Measurements from ENCODE around the gene SH3RF2.
"Not testable (repeated sequence)": the region's sequence is repeated elsewhere in the genome, so short reads cannot be mapped to it uniquely, and the experiment has no call there.

SH3RF2 gene

DNA sequence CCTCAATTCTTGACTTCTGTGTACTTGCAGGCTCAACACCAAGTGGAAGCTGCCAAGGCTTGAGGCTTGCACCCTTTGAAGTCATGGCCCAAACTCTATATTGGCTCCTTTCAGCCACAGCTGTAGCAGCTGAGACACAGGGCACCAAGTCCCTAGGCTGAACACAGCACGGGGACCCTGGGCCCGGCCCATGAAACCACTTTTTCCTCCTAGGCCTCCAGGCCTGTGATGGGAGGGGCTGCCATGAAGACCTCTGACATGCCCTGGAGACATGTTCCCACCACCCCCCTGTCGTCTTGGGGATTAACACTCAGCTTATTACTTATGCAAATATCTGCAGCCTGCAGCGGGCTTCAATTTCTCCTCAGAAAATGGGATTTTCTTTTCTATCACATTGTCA is 57.2 kb downstream of the SH3RF2 start:
- not testable (repeated sequence) for H3K27ac Mint-ChIP-seq, H3K4me1 Mint-ChIP-seq, H3K4me3 Mint-ChIP-seq, H3K36me3 Mint-ChIP-seq, H3K9me3 Mint-ChIP-seq, ATAC-seq, H3K27me3 Mint-ChIP-seq

DNA sequence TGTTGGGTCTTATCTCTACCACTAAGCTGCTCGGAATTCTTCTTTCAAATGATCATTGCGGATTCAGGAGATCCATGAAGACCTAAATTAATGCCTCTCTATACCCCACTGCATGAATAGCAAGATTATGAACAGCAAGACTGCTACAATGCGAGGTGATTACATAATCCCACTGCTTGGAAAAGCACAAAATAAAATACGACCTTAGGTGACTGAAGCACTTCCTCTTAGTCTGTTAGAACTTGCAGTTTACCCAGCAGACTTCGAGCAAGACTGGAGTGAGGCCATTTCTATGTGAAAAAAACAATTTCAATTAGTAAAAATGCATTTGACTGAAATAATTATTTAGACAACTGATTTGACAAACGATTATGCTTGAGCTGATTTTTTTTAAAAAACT is 59.8 kb downstream of the SH3RF2 start:
- H3K27me3 Mint-ChIP-seq, result peaks cover 8% of the 10 kb centered on the region
- H3K4me1 Mint-ChIP-seq, result no peaks in the 10 kb centered on the region
- no peak for ATAC-seq
- peaks cover 7% of the 10 kb centered on the region for H3K9me3 Mint-ChIP-seq
- H3K36me3 Mint-ChIP-seq, result no peaks in the 10 kb centered on the region
- H3K27ac Mint-ChIP-seq, result no peak overlapping the region
- no peak overlapping the region for H3K4me3 Mint-ChIP-seq

DNA sequence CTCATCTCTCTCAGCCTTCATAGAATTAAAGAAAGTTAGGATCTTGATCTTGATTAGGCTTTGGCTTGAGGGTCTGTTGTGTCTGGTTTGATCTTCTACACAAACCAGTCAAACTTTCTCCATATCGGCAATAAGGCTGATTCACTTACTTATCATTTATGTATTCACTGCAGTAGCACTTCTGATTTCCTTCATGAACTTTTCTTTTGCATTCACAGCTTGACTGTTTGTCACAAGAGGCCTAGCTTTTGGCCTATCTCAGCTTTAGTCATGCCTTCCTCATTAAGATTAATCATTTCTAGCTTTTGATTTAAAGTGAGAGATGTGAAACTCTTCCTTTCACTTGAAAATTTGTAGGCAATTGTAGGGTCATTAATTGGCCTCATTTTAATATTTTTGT is 62.8 kb downstream of the SH3RF2 start:
- H3K4me3 Mint-ChIP-seq, result no peak overlapping the region
- no peaks in the 10 kb centered on the region for H3K36me3 Mint-ChIP-seq
- H3K4me1 Mint-ChIP-seq, result no peaks in the 10 kb centered on the region
- no peak for ATAC-seq
- peaks cover 20% of the 10 kb centered on the region for H3K27me3 Mint-ChIP-seq
- peaks cover 2% of the 10 kb centered on the region for H3K9me3 Mint-ChIP-seq
- no peak overlapping the region for H3K27ac Mint-ChIP-seq

DNA sequence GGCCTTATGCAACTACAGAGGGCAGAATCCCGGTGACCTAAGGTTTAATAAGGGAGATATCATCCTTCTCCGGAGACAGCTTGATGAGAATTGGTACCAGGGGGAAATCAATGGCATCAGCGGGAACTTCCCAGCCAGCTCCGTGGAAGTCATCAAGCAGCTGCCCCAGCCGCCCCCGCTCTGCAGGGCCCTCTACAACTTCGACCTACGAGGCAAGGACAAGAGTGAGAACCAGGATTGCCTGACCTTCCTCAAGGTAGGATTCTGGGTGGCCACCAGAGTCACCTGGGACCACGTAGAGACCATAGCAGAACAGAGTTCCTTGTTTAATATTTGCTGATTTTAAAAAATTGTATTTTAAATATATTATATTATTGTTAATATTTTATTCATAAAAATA is 63.7 kb downstream of the SH3RF2 start:
- H3K9me3 Mint-ChIP-seq, result no peaks in the 10 kb centered on the region

DNA sequence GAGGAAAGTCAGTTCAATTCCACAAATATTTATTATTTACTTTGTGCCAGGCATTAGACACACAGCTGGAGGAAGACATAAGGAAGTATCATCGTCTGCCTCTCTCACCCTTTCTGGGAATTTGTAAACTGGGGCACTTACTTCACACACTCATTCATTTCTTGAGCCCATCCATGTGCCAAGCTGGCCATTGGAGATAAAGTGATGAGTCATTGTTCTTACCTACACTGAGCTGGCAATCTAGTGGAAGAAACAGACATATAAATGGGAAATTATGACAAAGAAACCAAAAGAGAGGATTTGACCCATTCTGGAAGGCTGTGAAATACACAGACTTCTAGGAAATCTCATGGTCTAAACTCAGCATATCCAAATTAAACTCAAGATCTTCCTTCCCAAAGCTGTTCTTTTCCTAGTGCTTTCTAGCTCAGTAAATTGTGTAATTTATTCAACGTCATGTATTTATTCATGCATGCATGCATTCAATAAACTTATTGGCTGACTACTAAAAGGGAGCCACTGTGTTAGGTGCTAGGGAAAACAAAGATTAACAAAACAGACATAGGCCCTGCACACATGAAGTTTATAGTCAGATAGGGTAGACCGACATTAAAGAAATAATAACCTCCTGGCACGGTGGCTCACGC is 65.3 kb downstream of the SH3RF2 start:
- peaks cover 20% of the 10 kb centered on the region for H3K27me3 Mint-ChIP-seq
- no peak overlapping the region for H3K27ac Mint-ChIP-seq
- H3K36me3 Mint-ChIP-seq, result no peaks in the 10 kb centered on the region
- H3K9me3 Mint-ChIP-seq, result no peaks in the 10 kb centered on the region
- H3K4me3 Mint-ChIP-seq, result no peak overlapping the region
- ATAC-seq, result no peak
- no peaks in the 10 kb centered on the region for H3K4me1 Mint-ChIP-seq

More for the DNA sequence above, 63.7 kb downstream of the SH3RF2 start:
- Mint-ChIP-seq H3K27ac (no peak overlapping the region), H3K4me1 (no peaks in the 10 kb centered on the region), H3K27me3 (peaks cover 20% of the 10 kb centered on the region), H3K4me3 (no peak overlapping the region), H3K36me3 (no peaks in the 10 kb centered on the region)
- ATAC-seq, result no peak

DNA sequence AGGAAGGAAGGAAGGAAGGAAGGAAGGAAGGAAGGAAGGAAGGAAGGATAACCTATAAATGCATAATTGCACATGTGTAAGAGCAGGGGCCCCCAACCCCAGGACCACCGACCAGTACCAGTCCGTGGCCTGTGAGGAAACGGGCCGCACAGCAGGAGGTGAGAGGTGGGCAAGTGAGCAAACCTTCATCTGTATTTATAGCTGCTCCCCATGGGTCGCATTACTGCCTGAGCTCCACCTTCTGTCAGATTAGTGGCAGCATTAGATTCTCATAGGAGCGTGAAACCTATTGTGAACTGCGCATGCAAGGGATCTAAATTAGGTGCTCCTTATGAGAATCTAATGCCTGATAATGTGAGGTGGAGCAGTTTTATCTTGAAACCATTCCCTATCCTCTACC is 66.1 kb downstream of the SH3RF2 start:
- Mint-ChIP-seq H3K27me3 (peaks cover 20% of the 10 kb centered on the region), H3K4me3 (no peak overlapping the region), H3K4me1 (no peaks in the 10 kb centered on the region), H3K36me3 (no peaks in the 10 kb centered on the region), H3K9me3 (no peaks in the 10 kb centered on the region), H3K27ac (no peak overlapping the region)
- ATAC-seq, result no peak

DNA sequence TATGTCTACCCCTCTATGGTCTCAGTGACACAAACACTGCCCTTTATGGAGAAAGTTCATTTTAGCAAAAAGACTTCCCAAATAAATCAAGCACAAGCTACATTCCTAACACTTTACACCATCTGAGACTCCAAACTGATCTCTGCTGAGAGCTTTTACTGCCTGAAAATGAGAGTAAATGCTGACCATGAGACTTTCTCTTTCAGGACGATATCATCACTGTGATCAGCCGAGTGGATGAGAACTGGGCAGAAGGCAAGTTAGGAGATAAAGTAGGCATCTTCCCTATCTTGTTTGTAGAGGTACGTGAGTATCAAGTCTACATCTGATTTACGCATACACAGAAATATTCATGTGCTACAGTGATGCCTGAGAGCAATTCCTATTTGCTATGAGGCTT is 67.5 kb downstream of the SH3RF2 start:
- Mint-ChIP-seq H3K27me3 (peaks cover 20% of the 10 kb centered on the region), H3K36me3 (no peaks in the 10 kb centered on the region), H3K4me1 (no peaks in the 10 kb centered on the region), H3K9me3 (no peaks in the 10 kb centered on the region), H3K27ac (no peak overlapping the region), H3K4me3 (no peak overlapping the region)
- no peak for ATAC-seq

DNA sequence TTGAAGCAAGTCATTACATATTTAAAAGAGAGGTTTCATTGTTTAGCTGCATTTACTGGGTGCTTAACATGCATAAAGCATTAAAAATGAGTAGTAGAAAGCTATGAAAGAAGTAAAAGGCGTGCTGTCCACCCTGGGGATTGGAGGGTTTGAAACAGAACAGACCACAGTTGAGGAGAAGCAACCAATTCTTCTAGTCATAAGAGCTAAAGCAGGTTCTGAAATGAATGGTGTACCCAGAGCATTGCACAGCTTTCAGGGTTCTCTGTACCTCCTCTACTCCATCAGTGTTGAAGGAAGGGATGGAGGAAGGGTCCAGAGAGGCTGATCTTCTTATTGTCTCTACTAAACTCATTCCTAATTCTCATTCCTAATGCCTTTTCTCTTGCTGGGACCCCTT is 68.9 kb downstream of the SH3RF2 start:
- Mint-ChIP-seq H3K4me1 (no peaks in the 10 kb centered on the region), H3K4me3 (no peak overlapping the region), H3K36me3 (no peaks in the 10 kb centered on the region), H3K9me3 (no peaks in the 10 kb centered on the region), H3K27me3 (peaks cover 12% of the 10 kb centered on the region), H3K27ac (no peak overlapping the region)
- no peak for ATAC-seq

DNA sequence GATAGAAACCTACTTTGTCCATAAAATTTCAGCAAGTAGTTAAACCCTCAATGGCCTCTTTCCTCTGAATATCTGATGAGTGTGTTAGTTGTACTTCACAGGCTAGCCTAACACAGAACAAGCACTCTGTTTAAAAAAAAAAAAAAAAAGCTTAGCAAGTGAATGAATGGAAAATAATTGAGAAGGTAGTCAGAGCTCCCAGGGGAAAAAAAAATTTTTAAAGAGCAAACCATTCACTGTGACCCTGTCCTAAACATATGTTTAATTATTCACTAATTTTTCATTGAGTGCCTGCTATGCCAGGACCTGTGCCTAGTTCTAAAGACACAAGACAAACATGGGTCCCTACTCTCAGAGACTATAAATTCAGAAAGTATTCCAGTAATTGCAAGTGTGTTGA is 69.3 kb downstream of the SH3RF2 start:
- Mint-ChIP-seq H3K27me3 (peaks cover 12% of the 10 kb centered on the region), H3K4me1 (no peaks in the 10 kb centered on the region), H3K36me3 (no peaks in the 10 kb centered on the region), H3K9me3 (no peaks in the 10 kb centered on the region), H3K4me3 (no peak overlapping the region), H3K27ac (no peak overlapping the region)
- no peak for ATAC-seq

DNA sequence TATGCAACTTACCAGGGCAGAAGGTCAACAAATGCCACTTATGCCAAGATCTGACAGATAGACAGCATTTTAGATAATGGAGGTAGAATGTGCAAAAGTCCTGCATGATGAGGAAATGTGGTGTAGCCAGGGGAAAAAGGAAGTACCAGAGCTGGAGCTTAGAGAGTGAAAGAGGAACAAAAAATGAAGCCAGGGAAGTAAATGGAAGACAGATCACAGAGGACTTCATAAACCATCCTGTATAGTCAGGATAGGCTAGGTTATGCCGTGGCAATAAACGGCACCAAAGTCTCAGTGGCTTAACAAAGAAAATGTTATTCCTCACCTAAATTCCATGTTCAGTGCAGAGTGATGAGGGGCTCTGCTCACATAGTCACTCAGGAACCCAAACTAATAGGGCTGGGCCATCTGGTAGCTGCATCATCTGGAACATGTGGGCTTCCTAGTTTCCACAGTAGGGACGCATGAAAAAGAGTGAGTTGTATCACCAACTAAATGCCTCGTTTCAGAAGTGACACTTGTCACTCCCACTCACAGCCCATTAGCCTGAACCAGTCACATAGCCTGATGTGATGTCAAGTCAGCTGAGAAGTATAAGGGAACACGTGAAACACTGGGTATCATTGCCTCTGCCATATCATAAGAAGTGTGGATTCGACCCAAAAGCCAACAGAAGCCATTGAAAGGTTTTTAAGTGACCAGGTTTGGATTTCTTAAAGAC is 70.3 kb downstream of the SH3RF2 start:
- no peak for ATAC-seq
- Mint-ChIP-seq H3K4me3 (no peak overlapping the region), H3K9me3 (no peaks in the 10 kb centered on the region), H3K4me1 (no peaks in the 10 kb centered on the region), H3K27ac (no peak overlapping the region), H3K27me3 (peaks cover 12% of the 10 kb centered on the region), H3K36me3 (no peaks in the 10 kb centered on the region)

DNA sequence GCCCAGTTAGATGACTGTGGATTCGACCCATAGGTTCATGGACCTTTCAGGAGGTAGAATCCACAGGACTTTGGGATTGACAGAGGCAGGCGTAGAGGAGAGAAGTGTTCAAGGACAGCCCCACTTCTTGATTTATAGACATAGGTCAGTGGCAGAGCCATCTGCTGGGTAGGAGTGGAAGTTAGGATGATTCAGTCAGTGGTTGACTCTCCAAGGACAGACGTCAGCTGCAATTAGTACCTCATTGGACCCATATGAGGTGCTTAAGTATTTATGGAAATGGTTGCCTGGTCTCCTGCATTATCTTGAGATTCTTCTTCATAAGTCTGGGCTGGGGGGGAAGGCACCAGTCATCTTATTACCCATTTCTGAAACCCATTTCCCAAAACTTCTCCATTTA is 70.9 kb downstream of the SH3RF2 start:
- Mint-ChIP-seq H3K27ac (no peak overlapping the region), H3K27me3 (peaks cover 7% of the 10 kb centered on the region), H3K9me3 (no peaks in the 10 kb centered on the region), H3K36me3 (no peaks in the 10 kb centered on the region), H3K4me1 (no peaks in the 10 kb centered on the region), H3K4me3 (no peak overlapping the region)
- ATAC-seq, result no peak

DNA sequence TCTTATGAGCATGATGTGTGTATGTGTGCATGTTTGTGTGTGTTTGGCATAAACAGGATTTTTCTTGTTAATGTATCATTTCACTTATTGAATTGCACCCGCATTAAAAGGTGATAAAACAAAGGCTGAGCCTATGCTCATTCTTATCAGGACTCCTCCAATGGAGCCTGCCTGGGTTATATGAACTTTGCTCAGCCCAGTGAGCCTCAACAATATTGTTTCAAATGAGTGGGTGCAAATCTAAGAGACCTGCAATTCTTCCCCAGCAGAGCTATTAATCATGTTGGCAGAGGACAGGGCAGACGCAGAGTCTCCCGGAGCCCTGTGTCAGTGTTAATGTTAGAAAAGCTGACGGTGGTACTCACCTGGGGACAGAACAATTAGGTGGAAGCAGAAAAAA is 71.6 kb downstream of the SH3RF2 start:
- H3K4me3 Mint-ChIP-seq, result no peak overlapping the region
- no peaks in the 10 kb centered on the region for H3K27me3 Mint-ChIP-seq
- H3K36me3 Mint-ChIP-seq, result no peaks in the 10 kb centered on the region
- H3K9me3 Mint-ChIP-seq, result no peaks in the 10 kb centered on the region
- no peaks in the 10 kb centered on the region for H3K4me1 Mint-ChIP-seq
- no peak overlapping the region for H3K27ac Mint-ChIP-seq
- ATAC-seq, result no peak

DNA sequence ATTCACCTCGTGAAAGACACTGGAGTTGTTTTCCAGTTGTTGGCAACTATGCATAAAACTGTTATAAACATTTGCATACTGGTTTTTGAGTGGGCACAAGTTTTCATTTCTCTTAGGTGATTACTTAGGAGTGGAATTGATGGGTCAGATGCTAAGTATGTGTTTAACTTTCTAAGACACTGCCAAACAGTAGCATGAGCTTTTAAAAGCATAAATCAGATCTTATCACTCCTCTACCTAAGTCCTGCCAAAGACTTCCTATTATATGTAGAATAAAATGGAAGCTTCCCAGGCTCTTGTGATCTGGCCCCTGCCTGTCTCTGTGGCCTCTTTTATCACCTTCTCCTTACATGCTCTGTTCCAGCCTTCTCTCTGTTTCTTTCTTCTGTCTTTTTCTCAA is 72.6 kb downstream of the SH3RF2 start:
- Mint-ChIP-seq H3K4me1 (no peaks in the 10 kb centered on the region), H3K27ac (no peak overlapping the region), H3K9me3 (no peaks in the 10 kb centered on the region), H3K36me3 (no peaks in the 10 kb centered on the region), H3K27me3 (no peaks in the 10 kb centered on the region), H3K4me3 (no peak overlapping the region)
- ATAC-seq, result no peak

DNA sequence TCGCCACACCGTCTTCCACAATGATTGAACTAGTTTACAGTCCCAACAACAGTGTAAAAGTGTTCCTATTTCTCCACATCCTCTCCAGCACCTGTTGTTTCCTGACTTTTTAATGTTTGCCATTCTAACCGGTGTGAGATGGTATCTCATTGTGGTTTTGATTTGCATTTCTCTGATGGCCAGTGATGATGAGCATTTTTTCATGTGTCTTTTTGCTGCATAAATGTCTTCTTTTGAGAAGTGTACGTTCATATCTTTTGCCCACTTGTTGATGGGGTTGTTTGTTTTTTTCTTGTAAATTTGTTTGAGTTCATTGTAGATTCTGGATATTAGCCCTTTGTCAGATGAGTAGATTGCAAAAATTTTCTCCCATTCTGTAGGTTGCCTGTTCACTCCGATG is 74.1 kb downstream of the SH3RF2 start:
- H3K4me1 Mint-ChIP-seq, H3K27ac Mint-ChIP-seq: not testable (repeated sequence)

DNA sequence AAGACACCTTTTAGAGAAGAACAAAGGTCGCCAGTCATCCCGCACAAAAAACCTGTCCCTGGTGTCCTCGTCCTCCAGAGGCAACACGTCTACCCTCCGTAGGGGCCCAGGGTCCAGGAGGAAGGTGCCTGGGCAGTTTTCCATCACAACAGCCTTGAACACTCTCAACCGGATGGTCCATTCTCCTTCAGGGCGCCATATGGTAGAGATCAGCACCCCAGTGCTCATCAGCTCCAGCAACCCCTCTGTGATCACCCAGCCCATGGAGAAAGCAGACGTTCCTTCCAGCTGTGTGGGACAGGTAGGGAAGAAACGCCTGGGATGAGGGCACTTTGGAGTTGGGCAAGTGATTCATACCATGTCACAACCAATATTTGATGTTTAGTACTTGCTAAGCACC is 77.4 kb downstream of the SH3RF2 start:
- Mint-ChIP-seq H3K9me3 (peaks cover 5% of the 10 kb centered on the region), H3K4me3 (no peak overlapping the region), H3K36me3 (no peaks in the 10 kb centered on the region), H3K27me3 (no peaks in the 10 kb centered on the region), H3K27ac (no peak overlapping the region), H3K4me1 (no peaks in the 10 kb centered on the region)
- no peak for ATAC-seq

More for the DNA sequence above, 74.1 kb downstream of the SH3RF2 start:
- not testable (repeated sequence) for H3K36me3 Mint-ChIP-seq, H3K4me3 Mint-ChIP-seq, H3K27me3 Mint-ChIP-seq, H3K9me3 Mint-ChIP-seq, ATAC-seq

DNA sequence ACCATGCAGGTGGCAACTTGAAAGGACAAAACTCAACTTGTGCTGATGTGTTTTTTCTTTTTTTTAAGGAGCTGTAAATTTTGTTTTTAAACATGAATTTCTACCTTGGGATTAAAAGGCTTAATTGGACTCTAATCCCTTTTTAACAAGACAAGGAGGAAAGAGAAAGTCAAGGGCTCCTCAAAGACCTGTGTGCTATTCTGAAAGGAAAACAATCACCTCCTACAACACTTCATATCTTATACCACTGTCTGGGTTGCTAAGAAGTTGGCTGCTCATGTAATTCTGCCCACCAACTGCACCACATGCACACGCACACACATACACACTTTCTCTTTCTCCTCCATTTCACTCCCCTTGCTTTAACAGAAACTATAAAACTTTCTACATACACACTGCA is 78.6 kb downstream of the SH3RF2 start:
- Mint-ChIP-seq H3K27me3 (no peaks in the 10 kb centered on the region), H3K36me3 (no peaks in the 10 kb centered on the region), H3K9me3 (peaks cover 5% of the 10 kb centered on the region), H3K4me1 (no peaks in the 10 kb centered on the region), H3K27ac (no peak overlapping the region), H3K4me3 (no peak overlapping the region)
- ATAC-seq, result no peak

Measured in stimulated activated memory B cell treated with anti-CD40 and anti-IgM and Interleukin-4, amounts not matched to agents 10 μg/mL and 1 μg/mL and 100 μg/mL, for 72 hours (primary cell).